SK-N-SH (cell line): ENCODE data around the gene FARSA. TPM values are rescaled to one million over a fixed set of nuclear protein-coding genes. Genes with fewer than 3 reads are reported as not detected.

ENCODE experiments used
- CTCF ChIA-PET: fragments of 300-600, 350-600 bp; formaldehyde crosslinking; extraction: SDS; loops from one replicate; lab custom pipeline; 2021; lab: Yijun Ruan, JAX
- POLR2A ChIA-PET: fragments of 350-600 bp; sonication (Branson Sonifier 250); formaldehyde crosslinking; extraction: SDS; loops from one replicate; lab custom pipeline; 2020; ENCODE audit warnings: antibody characterized with exemption, inconsistent platforms; lab: Yijun Ruan, JAX
- DNase-seq: peaks from one replicate; pipeline ENCODE4 v3.0.0; 2012
- H2AFZ ChIP-seq: fragments of 200-600 bp; sonication (generic); 2 replicates; pipeline ENCODE4 v1.8.1; 2016; ENCODE audit warnings: antibody characterized with exemption, mild to moderate bottlenecking, low read depth
- H3F3A ChIP-seq: fragments of 200-600 bp; sonication (generic); replicated peaks from 2 replicates; pipeline ENCODE3; 2016; ENCODE audit warnings: antibody characterized with exemption, mild to moderate bottlenecking; ENCODE audit not compliant: insufficient read depth
- H3K27ac ChIP-seq, 2 experiments: fragments of 200-500 bp in 1 of 2; fragments of 200-600 bp in 1 of 2; sonication (Bioruptor generic) in 1 of 2; sonication (generic), shearing (Covaris generic) in 1 of 2; 2 replicates each; pipeline versions ENCODE4 v1.5.1 to v1.6.1; 2014 to 2016; ENCODE audit warnings: low read depth in 2 of 2, inconsistent platforms in 1 of 2, low read length in 1 of 2, mild to moderate bottlenecking in 1 of 2, mixed read lengths in 1 of 2
- H3K27me3 ChIP-seq: fragments of 200-600 bp; sonication (generic), shearing (Covaris generic); 2 replicates; pipeline ENCODE4 v1.6.1; 2016; ENCODE audit warnings: mixed run types; ENCODE audit not compliant: insufficient read depth
- H3K36me3 ChIP-seq, 2 experiments: fragments of 200-500 bp in 1 of 2; fragments of 200-600 bp in 1 of 2; sonication (Bioruptor generic) in 1 of 2; sonication (generic) in 1 of 2; replicated peaks in 1 of 2; 2 replicates each; pipeline versions ENCODE3 to v1.5.1; 2014 to 2016; ENCODE audit warnings: low read length in 1 of 2, mild to moderate bottlenecking in 1 of 2; ENCODE audit not compliant: insufficient read depth in 2 of 2, control insufficient read depth in 1 of 2
- H3K4me1 ChIP-seq, 2 experiments: fragments of 200-500 bp in 1 of 2; fragments of 200-600 bp in 1 of 2; sonication (Bioruptor generic) in 1 of 2; sonication (generic), shearing (Covaris generic) in 1 of 2; 2 replicates each; pipeline versions ENCODE4 v1.5.1 to v1.6.1; 2014 to 2016; ENCODE audit warnings: low read depth in 1 of 2, low read length in 1 of 2, mixed run types in 1 of 2; ENCODE audit not compliant: insufficient read depth in 2 of 2, control insufficient read depth in 1 of 2
- H3K4me2 ChIP-seq: fragments of 200-600 bp; sonication (generic), shearing (Covaris generic); 2 replicates; pipeline ENCODE4 v1.6.1; 2017; ENCODE audit warnings: mixed run types
- H3K4me3 ChIP-seq, 2 experiments: fragments of 200-500 bp in 1 of 2; fragments of 200-600 bp in 1 of 2; sonication (Bioruptor generic) in 1 of 2; sonication (generic), shearing (Covaris generic) in 1 of 2; 2 replicates each; pipeline versions ENCODE4 v1.5.1 to v1.8.1; 2014 to 2016; ENCODE audit warnings: low read depth in 2 of 2, inconsistent platforms in 1 of 2, low read length in 1 of 2, mild to moderate bottlenecking in 1 of 2, mixed read lengths in 1 of 2, moderate library complexity in 1 of 2
- H3K79me2 ChIP-seq: fragments of 200-600 bp; sonication (generic); 2 replicates; pipeline ENCODE4 v1.8.1; 2017; ENCODE audit warnings: mild to moderate bottlenecking; ENCODE audit not compliant: insufficient read depth
- H3K9ac ChIP-seq: fragments of 200-600 bp; sonication (generic); 2 replicates; pipeline ENCODE4 v1.6.1; 2017; ENCODE audit warnings: mixed run types
- H3K9me2 ChIP-seq: fragments of 200-600 bp; sonication (generic); 2 replicates; pipeline ENCODE4 v1.6.1; 2017; ENCODE audit warnings: mixed run types
- H3K9me3 ChIP-seq: fragments of 200-600 bp; sonication (generic); 2 replicates; pipeline ENCODE4 v1.6.1; 2017; ENCODE audit warnings: mixed run types, mild to moderate bottlenecking, moderate library complexity
- H4K20me1 ChIP-seq: fragments of 200-600 bp; sonication (generic); 2 replicates; pipeline ENCODE4 v1.6.1; 2017; ENCODE audit warnings: mild to moderate bottlenecking, mixed run types; ENCODE audit not compliant: insufficient read depth
- CHD2 ChIP-seq: fragments of 150-350 bp; IDR thresholded peaks from 2 replicates; pipeline ENCODE4 v1.6.1; 2018; ENCODE audit warnings: low read length; ENCODE audit not compliant: partially characterized antibody
- EZH2phosphoT487 ChIP-seq: fragments of 200-600 bp; sonication (generic); IDR thresholded peaks from 2 replicates; pipeline ENCODE4 v1.6.1; 2017; ENCODE audit warnings: low read depth, mixed run types, mild to moderate bottlenecking, antibody characterized with exemption, moderate library complexity, borderline replicate concordance
- GABPA ChIP-seq: IDR thresholded peaks from 2 replicates; pipeline ENCODE4 v1.4.0; 2012; ENCODE audit warnings: low read depth, mild to moderate bottlenecking
- MAX ChIP-seq: IDR thresholded peaks from 2 replicates; pipeline ENCODE4 v1.4.0; 2012; ENCODE audit warnings: low read depth
- MXI1 ChIP-seq: IDR thresholded peaks from 2 replicates; pipeline ENCODE4 v1.6.1; 2012; ENCODE audit warnings: mild to moderate bottlenecking, low read depth, low read length, improper control_type of control experiment
- RAD21 ChIP-seq: IDR thresholded peaks from 2 replicates; pipeline ENCODE4 v1.6.1; 2012; ENCODE audit warnings: mild to moderate bottlenecking, low read length
- RFX5 ChIP-seq: IDR thresholded peaks from 2 replicates; pipeline ENCODE4 v1.6.1; 2012; ENCODE audit warnings: mild to moderate bottlenecking, improper control_type of control experiment, low read length
- SIN3A ChIP-seq: IDR thresholded peaks from 2 replicates; pipeline ENCODE4 v1.6.1; 2012; ENCODE audit warnings: low read depth, mild to moderate bottlenecking, low read length, moderate library complexity, borderline replicate concordance
- USF1 ChIP-seq: IDR thresholded peaks from 2 replicates; pipeline ENCODE4 v1.4.0; 2012; ENCODE audit warnings: low read depth, borderline replicate concordance
- YY1 ChIP-seq: IDR thresholded peaks from 2 replicates; pipeline ENCODE4 v1.4.0; 2012; ENCODE audit warnings: low read depth, mild to moderate bottlenecking
- WGBS: methylation state at CpG from one replicate; pipeline ENCODE4 v1.1.6; 2017; ENCODE audit warnings: low lambda C conversion rate; 5-methylcytosine and 5-hydroxymethylcytosine counted together
- polyA plus RNA-seq, 3 experiments: library from polyadenylated mRNA; depleted of rRNA; stranded (reverse); fragments of >200 nt; gene quantifications; 2 replicates each; pipeline ENCODE4 v1.2.3, GENCODE V29; 2012
- TF ChIP-seq, protein P1 (sequence below): IDR thresholded peaks from 2 replicates; pipeline ENCODE4 v1.4.0; 2012; ENCODE audit warnings: low read depth, borderline replicate concordance
- TF ChIP-seq, protein P2 (sequence below): fragments of 200-600 bp; sonication (generic); IDR thresholded peaks from 2 replicates; pipeline ENCODE4 v1.6.1; 2017; ENCODE audit warnings: antibody characterized with exemption, mild to moderate bottlenecking, moderate library complexity
- TF ChIP-seq, protein P3 (sequence below): fragments of 150-350 bp; IDR thresholded peaks from 2 replicates; pipeline ENCODE4 v1.6.1; 2016; ENCODE audit warnings: mild to moderate bottlenecking, low read depth, low read length

The FARSA gene
- polyA plus RNA-seq, 1 of the 3 experiments (the other 2 are of a cell fraction), result 170 TPM

DNA sequence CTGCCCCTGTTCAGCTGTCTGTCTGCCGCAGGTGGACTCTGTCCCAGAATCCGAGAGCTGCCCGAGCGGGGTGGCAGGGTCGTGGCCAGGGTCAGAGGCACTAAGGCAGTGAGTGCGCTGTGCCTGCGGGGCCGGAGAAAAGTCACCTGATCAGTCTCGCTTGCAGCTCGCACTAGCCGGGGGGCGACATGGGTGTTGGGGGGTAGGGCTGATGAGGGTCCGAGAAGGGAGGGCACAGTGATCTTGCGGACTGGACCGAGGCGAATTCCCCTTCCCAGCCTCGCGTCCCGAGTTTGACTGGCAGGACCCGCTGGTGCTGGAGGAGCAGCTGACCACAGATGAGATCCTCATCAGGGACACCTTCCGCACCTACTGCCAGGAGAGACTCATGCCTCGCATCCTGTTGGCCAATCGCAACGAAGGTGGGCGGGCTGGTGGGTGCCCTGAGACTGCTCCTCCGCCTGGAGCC is 41.9 kb downstream of the FARSA start:
- CTCF ChIA-PET, result interaction anchor here (1.0 to 2.7 kb wide), 5 partner anchors 11 to 73 kb away, joined by 3 to 13 read pairs (median 3); partner anchors contain the start of gene DNASE2
- Histone ChIP-seq H3K4me1 (peaks cover 6 to 8% of the 10 kb centered on the region in 2 experiments; a peak in 2 of 4 replicates), H3K27me3 (no peaks in the 10 kb centered on the region; the same call in 1 of the 2 replicates), H3K27ac (no peak overlapping the region), H2AFZ (no peak overlapping the region), H3F3A (peaks cover 4% of the 10 kb centered on the region), H3K9me3 (no peaks in the 10 kb centered on the region), H3K9me2 (no peaks in the 10 kb centered on the region), H3K9ac (peak overlapping the region; percentile 60; the same call in 1 of the 2 replicates), H4K20me1 (no peaks in the 10 kb centered on the region), H3K4me3 (peak overlapping the region; percentile 80 to 84), H3K4me2 (peak overlapping the region; percentile 99), H3K79me2 (peaks cover 13% of the 10 kb centered on the region), H3K36me3 (peaks cover 5 to 12% of the 10 kb centered on the region in 2 experiments)
- no peak for DNase-seq
- POLR2A ChIA-PET, result interaction anchor here (0.5 to 2.3 kb wide), 12 partner anchors 10 to 261 kb away, joined by 3 to 21 read pairs (median 6); partner anchors contain the start of genes CALR, DNASE2, FARSA and SYCE2
- no peak for TF ChIP-seq YY1
- TF ChIP-seq RAD21, result no peak
- no peak for TF ChIP-seq RFX5
- TF ChIP-seq, protein P1, sequence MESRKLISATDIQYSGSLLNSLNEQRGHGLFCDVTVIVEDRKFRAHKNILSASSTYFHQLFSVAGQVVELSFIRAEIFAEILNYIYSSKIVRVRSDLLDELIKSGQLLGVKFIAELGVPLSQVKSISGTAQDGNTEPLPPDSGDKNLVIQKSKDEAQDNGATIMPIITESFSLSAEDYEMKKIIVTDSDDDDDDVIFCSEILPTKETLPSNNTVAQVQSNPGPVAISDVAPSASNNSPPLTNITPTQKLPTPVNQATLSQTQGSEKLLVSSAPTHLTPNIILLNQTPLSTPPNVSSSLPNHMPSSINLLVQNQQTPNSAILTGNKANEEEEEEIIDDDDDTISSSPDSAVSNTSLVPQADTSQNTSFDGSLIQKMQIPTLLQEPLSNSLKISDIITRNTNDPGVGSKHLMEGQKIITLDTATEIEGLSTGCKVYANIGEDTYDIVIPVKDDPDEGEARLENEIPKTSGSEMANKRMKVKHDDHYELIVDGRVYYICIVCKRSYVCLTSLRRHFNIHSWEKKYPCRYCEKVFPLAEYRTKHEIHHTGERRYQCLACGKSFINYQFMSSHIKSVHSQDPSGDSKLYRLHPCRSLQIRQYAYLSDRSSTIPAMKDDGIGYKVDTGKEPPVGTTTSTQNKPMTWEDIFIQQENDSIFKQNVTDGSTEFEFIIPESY, result no peak
- TF ChIP-seq MXI1, result no peak
- WGBS, result 4% methylated on average over 9 of the region's 26 CpGs

GRCh38 chr19:12890787-12891552 is 42.5 kb downstream of the FARSA start, which contains the start of gene GCDH:
TSS of gene GCDH (plus strand) at chr19:12891160. CDS start at chr19:12891305, 145 bp downstream.
- H3K27ac ChIP-seq, result no peak within 1 kb of the TSS
- H4K20me1 ChIP-seq, result no peaks in the 10 kb centered on the region
- TF ChIP-seq, protein P1, result no peak
- TF ChIP-seq RAD21, result no peak
- no peak for TF ChIP-seq USF1
- no peak for TF ChIP-seq EZH2phosphoT487
- TF ChIP-seq MAX, result peak; percentile 90
- peak; percentile 78 for TF ChIP-seq CHD2
- TF ChIP-seq MXI1, result peak; percentile 95
- TF ChIP-seq, protein P2, sequence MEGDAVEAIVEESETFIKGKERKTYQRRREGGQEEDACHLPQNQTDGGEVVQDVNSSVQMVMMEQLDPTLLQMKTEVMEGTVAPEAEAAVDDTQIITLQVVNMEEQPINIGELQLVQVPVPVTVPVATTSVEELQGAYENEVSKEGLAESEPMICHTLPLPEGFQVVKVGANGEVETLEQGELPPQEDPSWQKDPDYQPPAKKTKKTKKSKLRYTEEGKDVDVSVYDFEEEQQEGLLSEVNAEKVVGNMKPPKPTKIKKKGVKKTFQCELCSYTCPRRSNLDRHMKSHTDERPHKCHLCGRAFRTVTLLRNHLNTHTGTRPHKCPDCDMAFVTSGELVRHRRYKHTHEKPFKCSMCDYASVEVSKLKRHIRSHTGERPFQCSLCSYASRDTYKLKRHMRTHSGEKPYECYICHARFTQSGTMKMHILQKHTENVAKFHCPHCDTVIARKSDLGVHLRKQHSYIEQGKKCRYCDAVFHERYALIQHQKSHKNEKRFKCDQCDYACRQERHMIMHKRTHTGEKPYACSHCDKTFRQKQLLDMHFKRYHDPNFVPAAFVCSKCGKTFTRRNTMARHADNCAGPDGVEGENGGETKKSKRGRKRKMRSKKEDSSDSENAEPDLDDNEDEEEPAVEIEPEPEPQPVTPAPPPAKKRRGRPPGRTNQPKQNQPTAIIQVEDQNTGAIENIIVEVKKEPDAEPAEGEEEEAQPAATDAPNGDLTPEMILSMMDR, result no peak
- 0 out of 2 replicates have a peak, but pooled peaks have one; percentile 17 for TF ChIP-seq GABPA
- TF ChIP-seq SIN3A, result 0 out of 2 replicates have a peak, but pooled peaks have one; percentile 16
- TF ChIP-seq, protein P3, sequence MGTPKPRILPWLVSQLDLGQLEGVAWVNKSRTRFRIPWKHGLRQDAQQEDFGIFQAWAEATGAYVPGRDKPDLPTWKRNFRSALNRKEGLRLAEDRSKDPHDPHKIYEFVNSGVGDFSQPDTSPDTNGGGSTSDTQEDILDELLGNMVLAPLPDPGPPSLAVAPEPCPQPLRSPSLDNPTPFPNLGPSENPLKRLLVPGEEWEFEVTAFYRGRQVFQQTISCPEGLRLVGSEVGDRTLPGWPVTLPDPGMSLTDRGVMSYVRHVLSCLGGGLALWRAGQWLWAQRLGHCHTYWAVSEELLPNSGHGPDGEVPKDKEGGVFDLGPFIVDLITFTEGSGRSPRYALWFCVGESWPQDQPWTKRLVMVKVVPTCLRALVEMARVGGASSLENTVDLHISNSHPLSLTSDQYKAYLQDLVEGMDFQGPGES, result no peak; the same call in 1 of the 2 replicates

More at GRCh38 chr19:12890787-12891552, 42.5 kb downstream of the FARSA start, which contains the start of gene GCDH:
- Histone ChIP-seq H3K79me2 (peaks cover 13% of the 10 kb centered on the region), H2AFZ (peak within 1 kb of the TSS; percentile 72), H3F3A (peaks cover 4% of the 10 kb centered on the region), H3K9ac (peak within 1 kb of the TSS; percentile 60; the same call in 1 of the 2 replicates), H3K36me3 (peaks cover 5 to 6% of the 10 kb centered on the region in 2 experiments), H3K27me3 (no peaks in the 10 kb centered on the region; the same call in 1 of the 2 replicates), H3K4me1 (peaks cover 6 to 8% of the 10 kb centered on the region in 2 experiments; a peak in 2 of 4 replicates), H3K4me2 (peak within 1 kb of the TSS; percentile 99), H3K9me3 (no peaks in the 10 kb centered on the region), H3K9me2 (no peaks in the 10 kb centered on the region), H3K4me3 (peak within 1 kb of the TSS; percentile 80 to 84)
- peak; percentile 96 for DNase-seq
- ChIA-PET CTCF (interaction anchor here (1.0 to 2.7 kb wide), 11 partner anchors 10 to 84 kb away, joined by 3 to 13 read pairs (median 3); partner anchors contain the start of genes DNASE2 and RNASEH2A), POLR2A (interaction anchor here (0.5 to 2.3 kb wide), 19 partner anchors 9 to 262 kb away, joined by 3 to 21 read pairs (median 4); partner anchors contain the start of genes CALR, DNASE2, FARSA and JUNB)
- 0% methylated on average over 19 of the region's 49 CpGs for WGBS
